H1 (cell line): ENCODE data around the gene PTPRE. TPM values are rescaled to one million over a fixed set of nuclear protein-coding genes. Genes with fewer than 3 reads are reported as not detected.

Experiments
- BACH1 ChIP-seq: IDR thresholded peaks from 2 replicates; pipeline ENCODE4 v1.6.1; 2012; ENCODE audit warnings: low read length, improper control_type of control experiment
- JUND ChIP-seq: IDR thresholded peaks from 2 replicates; pipeline ENCODE4 v1.6.1; 2011; ENCODE audit warnings: mild to moderate bottlenecking, improper control_type of control experiment, low read length
- MAX ChIP-seq: IDR thresholded peaks from 2 replicates; pipeline ENCODE4 v1.6.1; 2012; ENCODE audit warnings: inconsistent platforms
- SRF ChIP-seq: IDR thresholded peaks from 2 replicates; pipeline ENCODE4 v1.6.1; 2011; ENCODE audit warnings: mild to moderate bottlenecking, low read depth, low read length, moderate library complexity
- polyA plus RNA-seq, 7 experiments: library from polyadenylated mRNA; depleted of rRNA in 3 of 7; stranded (reverse) in 5 of 7; unstranded in 2 of 7; fragments of >200 nt in 5 of 7; fragments of 200-250 nt in 2 of 7; gene quantifications; 1 replicate in 5 of 7; 2 replicates in 1 of 7; 4 replicates in 1 of 7; pipeline versions ENCODE4 v1.2.1 to v1.2.3, GENCODE V29; 2011 to 2013; ENCODE audit warnings: missing spikeins in 2 of 7, mixed read lengths in 2 of 7
- total RNA-seq: library from RNA; stranded (reverse); fragmentation: NEBNext Ultra II Directional; extraction: Animal tissue kit (Norgen Biotek cat#: 25700); gene quantifications from 2 replicates; pipeline ENCODE4 v1.2.1, GENCODE V29; 2021

PTPRE gene
- total and polyA plus RNA-seq, 2 of the 8 experiments (the other 6 are each of a cell fraction or from before 2014, with no cell fraction given), result 0.33 to 0.54 TPM

- TF ChIP-seq MAX (no peak), JUND (no peak), SRF (no peak), BACH1 (no peak)
- TF ChIP-seq, all 59 proteins: peak for 0
These were observed 80.8 kb downstream of the PTPRE start (continued) for GRCh38 chr10:127987467-127988380.
